CD14-positive monocyte (primary cell): Measurements from ENCODE around the gene MTSS2. TPM values are rescaled to one million over a fixed set of nuclear protein-coding genes. Genes with fewer than 3 reads are reported as not detected.

Experiments
- DNase-seq, 3 donors: peaks; one replicate each; pipeline ENCODE4 v3.0.0-alpha.2; 2011 to 2022
- H2AFZ ChIP-seq: 2 replicates; pipeline ENCODE4 v1.6.0; 2012; ENCODE audit warnings: mild to moderate bottlenecking, low read depth, low read length, inconsistent platforms; ENCODE audit not compliant: insufficient read depth, poor library complexity, severe bottlenecking
- H3K27ac ChIP-seq, 2 donors: 1 replicate in 1 of 2; 2 replicates in 1 of 2; pipeline ENCODE4 v1.5.1; 2012 to 2013; ENCODE audit warnings: low read length in 2 of 2, control low read depth in 1 of 2, inconsistent platforms in 1 of 2, low read depth in 1 of 2, mild to moderate bottlenecking in 1 of 2
- H3K27me3 ChIP-seq, 2 donors: one replicate each; pipeline versions ENCODE4 v1.6.0 to v1.6.1; 2011 to 2013; ENCODE audit warnings: low read length in 2 of 2; ENCODE audit not compliant: control insufficient read depth in 2 of 2, insufficient read depth in 2 of 2
- H3K36me3 ChIP-seq, 2 donors: replicated peaks in 1 of 2; 1 replicate in 1 of 2; 2 replicates in 1 of 2; pipeline versions ENCODE4 v1.5.1 to v1.6.1; 2012 to 2013; ENCODE audit warnings: low read length in 2 of 2, control low read depth in 1 of 2, inconsistent platforms in 1 of 2, mild to moderate bottlenecking in 1 of 2; ENCODE audit not compliant: insufficient read depth in 2 of 2, control insufficient read depth in 1 of 2
- H3K4me1 ChIP-seq, 2 donors: 1 replicate in 1 of 2; 2 replicates in 1 of 2; pipeline versions ENCODE4 v1.5.1 to v1.6.1; 2012 to 2013; ENCODE audit warnings: low read length in 2 of 2, control low read depth in 1 of 2, inconsistent platforms in 1 of 2, mild to moderate bottlenecking in 1 of 2, moderate library complexity in 1 of 2; ENCODE audit not compliant: insufficient read depth in 2 of 2, control insufficient read depth in 1 of 2
- H3K4me2 ChIP-seq: replicated peaks from 2 replicates; pipeline ENCODE3; 2012; ENCODE audit warnings: low read length, moderate library complexity, mild to moderate bottlenecking; ENCODE audit not compliant: poor library complexity, severe bottlenecking; ENCODE audit errors: extremely low read depth
- H3K4me3 ChIP-seq, 3 experiments: fragments of 200-600 bp in 1 of 3; sonication (generic) in 1 of 3; replicated peaks in 1 of 3; 1 replicate in 2 of 3; 2 replicates in 1 of 3; pipeline ENCODE4 v1.5.1; 2011 to 2013; ENCODE audit warnings: low read length in 3 of 3, mild to moderate bottlenecking in 3 of 3, control low read depth in 2 of 3, low read depth in 2 of 3, inconsistent platforms in 1 of 3, moderate library complexity in 1 of 3
- H3K79me2 ChIP-seq: 2 replicates; pipeline ENCODE4 v1.6.0; 2012; ENCODE audit warnings: mild to moderate bottlenecking, control low read depth, inconsistent platforms, low read length, moderate library complexity; ENCODE audit not compliant: insufficient read depth
- H3K9ac ChIP-seq: 2 replicates; pipeline ENCODE4 v1.6.0; 2017; ENCODE audit warnings: low read length, mild to moderate bottlenecking; ENCODE audit not compliant: insufficient read depth, poor library complexity, severe bottlenecking
- H3K9me3 ChIP-seq, 2 donors: replicated peaks in 1 of 2; 1 replicate in 1 of 2; 2 replicates in 1 of 2; pipeline versions ENCODE4 v1.5.1 to v1.6.1; 2012 to 2013; ENCODE audit warnings: low read length in 2 of 2, control low read depth in 1 of 2; ENCODE audit not compliant: control insufficient read depth in 1 of 2, insufficient read depth in 1 of 2
- H4K20me1 ChIP-seq: 2 replicates; pipeline ENCODE4 v1.6.0; 2012; ENCODE audit warnings: mild to moderate bottlenecking, low read length, control low read depth, moderate library complexity; ENCODE audit not compliant: insufficient read depth
- H3K27ac Mint-ChIP-seq, 7 donors: one replicate each; pipeline ENCODE4 v1.8.0; 2020; ENCODE audit warnings: mild to moderate bottlenecking in 7 of 7, mixed read lengths in 7 of 7, moderate library complexity in 6 of 7, inconsistent platforms in 2 of 7
- H3K27me3 Mint-ChIP-seq, 3 donors: one replicate each; pipeline ENCODE4 v1.8.0; 2021 to 2022; ENCODE audit warnings: low read depth in 3 of 3, mild to moderate bottlenecking in 3 of 3, mixed read lengths in 3 of 3, moderate library complexity in 3 of 3, inconsistent platforms in 1 of 3
- H3K36me3 Mint-ChIP-seq, 2 donors: one replicate each; pipeline ENCODE4 v1.8.0; 2020; ENCODE audit warnings: mixed read lengths in 2 of 2, inconsistent platforms in 1 of 2, mild to moderate bottlenecking in 1 of 2
- H3K4me1 Mint-ChIP-seq: one replicate; pipeline ENCODE4 v1.8.0; 2020; ENCODE audit warnings: mild to moderate bottlenecking, mixed read lengths
- H3K4me3 Mint-ChIP-seq, 2 donors: one replicate each; pipeline ENCODE4 v1.8.0; 2020; ENCODE audit warnings: mild to moderate bottlenecking in 2 of 2, mixed read lengths in 2 of 2, moderate library complexity in 1 of 2
- H3K9me3 Mint-ChIP-seq, 7 donors: one replicate each; pipeline ENCODE4 v1.8.0; 2020 to 2022; ENCODE audit warnings: mixed read lengths in 7 of 7, mild to moderate bottlenecking in 6 of 7, moderate library complexity in 6 of 7, inconsistent platforms in 2 of 7
- WGBS: methylation state at CpG from one replicate; pipeline ENCODE4 v1.1.5; 2013; ENCODE audit warnings: missing lambda C conversion rate; ENCODE audit not compliant: insufficient coverage; 5-methylcytosine and 5-hydroxymethylcytosine counted together
- intact Hi-C, 2 donors: fragments of 100-400 bp; cut with micrococcal nuclease; formaldehyde crosslinking; loops; one replicate each; pipeline versions ENCODE4 v1.15.0 to v1.15.1; 2023
- polyA plus RNA-seq, 3 donors: library from polyadenylated mRNA; depleted of rRNA in 1 of 3; unstranded in 2 of 3; stranded (reverse) in 1 of 3; fragments of 300-500 nt in 2 of 3; fragments of >200 nt in 1 of 3; fragmentation: Illumina TruSeq in 2 of 3; gene quantifications; 1 replicate in 2 of 3; 2 replicates in 1 of 3; pipeline ENCODE4 v1.2.3, GENCODE V29; 2012 to 2021
- TF ChIP-seq, protein P1 (sequence below): fragments of 200-600 bp; IDR thresholded peaks from one replicate; pipeline ENCODE4 v1.8.0; 2022; ENCODE audit warnings: antibody characterized with exemption, mild to moderate bottlenecking

Gene MTSS2
- polyA plus RNA-seq, 3 donors, result 1.5 TPM; not detected in 2

DNA sequence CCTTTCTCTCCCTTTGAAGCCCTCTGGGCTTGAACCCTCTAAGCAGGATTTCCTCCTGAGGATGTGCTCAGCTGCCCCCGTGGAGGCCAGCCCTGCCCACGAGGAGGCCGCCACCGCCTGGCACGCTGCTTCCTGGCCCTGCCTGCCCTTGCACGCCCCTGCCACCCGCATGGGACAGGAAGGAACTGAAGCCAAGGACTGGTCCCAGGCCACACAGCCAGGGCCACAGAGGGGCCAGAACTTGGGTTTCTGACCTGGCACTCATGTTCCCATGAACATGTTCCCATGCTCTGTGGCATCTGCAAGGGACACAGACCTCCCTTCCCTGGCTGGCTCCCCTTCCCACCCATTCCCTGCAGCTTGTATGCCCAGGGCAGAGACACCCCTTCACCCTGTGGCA, 24.1 kb upstream of the MTSS2 start:
- no peaks in the 10 kb centered on the region for H3K9me3 ChIP-seq
- no peak overlapping the region for H3K4me3 ChIP-seq
- no peak overlapping the region for H3K4me2 ChIP-seq
- no peak overlapping the region for H3K27ac ChIP-seq
- no peak for DNase-seq
- H3K4me3 Mint-ChIP-seq, result no peak overlapping the region
- H3K36me3 Mint-ChIP-seq, result peaks cover 42 to 55% of the 10 kb centered on the region in 2 donors
- H3K9me3 Mint-ChIP-seq, result no peaks in the 10 kb centered on the region
- no peak overlapping the region for H2AFZ ChIP-seq
- H3K27me3 ChIP-seq, result no peaks in the 10 kb centered on the region
- no peak overlapping the region for H3K27ac Mint-ChIP-seq
- H3K4me1 Mint-ChIP-seq, result no peaks in the 10 kb centered on the region
- H3K79me2 ChIP-seq, result no peaks in the 10 kb centered on the region
- no peaks in the 10 kb centered on the region for H3K4me1 ChIP-seq
- TF ChIP-seq, protein P1, sequence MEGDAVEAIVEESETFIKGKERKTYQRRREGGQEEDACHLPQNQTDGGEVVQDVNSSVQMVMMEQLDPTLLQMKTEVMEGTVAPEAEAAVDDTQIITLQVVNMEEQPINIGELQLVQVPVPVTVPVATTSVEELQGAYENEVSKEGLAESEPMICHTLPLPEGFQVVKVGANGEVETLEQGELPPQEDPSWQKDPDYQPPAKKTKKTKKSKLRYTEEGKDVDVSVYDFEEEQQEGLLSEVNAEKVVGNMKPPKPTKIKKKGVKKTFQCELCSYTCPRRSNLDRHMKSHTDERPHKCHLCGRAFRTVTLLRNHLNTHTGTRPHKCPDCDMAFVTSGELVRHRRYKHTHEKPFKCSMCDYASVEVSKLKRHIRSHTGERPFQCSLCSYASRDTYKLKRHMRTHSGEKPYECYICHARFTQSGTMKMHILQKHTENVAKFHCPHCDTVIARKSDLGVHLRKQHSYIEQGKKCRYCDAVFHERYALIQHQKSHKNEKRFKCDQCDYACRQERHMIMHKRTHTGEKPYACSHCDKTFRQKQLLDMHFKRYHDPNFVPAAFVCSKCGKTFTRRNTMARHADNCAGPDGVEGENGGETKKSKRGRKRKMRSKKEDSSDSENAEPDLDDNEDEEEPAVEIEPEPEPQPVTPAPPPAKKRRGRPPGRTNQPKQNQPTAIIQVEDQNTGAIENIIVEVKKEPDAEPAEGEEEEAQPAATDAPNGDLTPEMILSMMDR, result no peak
- H4K20me1 ChIP-seq, result peaks cover 3% of the 10 kb centered on the region
- WGBS, result 11% methylated on average over 7 of the region's 7 CpGs
- H3K27me3 Mint-ChIP-seq, result peaks cover 0 to 2% (median 0%) of the 10 kb centered on the region in 3 donors
- H3K9ac ChIP-seq, result no peak overlapping the region
- intact Hi-C loops, result no loop called here
- H3K36me3 ChIP-seq, result peaks cover 31 to 57% of the 10 kb centered on the region in 2 donors

DNA sequence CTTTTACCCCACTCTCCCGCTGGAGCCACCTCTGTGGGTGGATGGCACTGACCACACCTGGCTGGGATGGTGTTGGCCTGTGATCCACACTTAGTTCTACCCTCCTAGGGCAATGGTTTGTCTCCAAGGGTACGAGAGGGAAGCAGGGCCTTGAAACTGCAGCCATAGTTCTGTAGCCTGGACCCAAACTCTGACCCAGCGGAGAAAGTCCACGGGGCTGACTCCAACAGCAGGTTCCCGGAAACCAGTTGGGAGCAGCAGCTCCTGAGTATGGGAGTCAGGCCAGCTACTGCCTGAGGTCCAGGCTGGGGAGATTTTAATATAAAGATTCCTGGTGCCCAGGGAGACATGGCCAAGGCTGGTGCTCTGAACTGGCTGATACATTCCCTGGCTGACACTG, 23.6 kb upstream of the MTSS2 start:
- H3K27me3 ChIP-seq, result no peaks in the 10 kb centered on the region
- no peaks in the 10 kb centered on the region for H3K9me3 ChIP-seq
- no peaks in the 10 kb centered on the region for H3K9me3 Mint-ChIP-seq
- peaks cover 31 to 57% of the 10 kb centered on the region in 2 donors for H3K36me3 ChIP-seq
- intact Hi-C loops, result no loop called here
- no peak overlapping the region for H3K27ac ChIP-seq
- H3K9ac ChIP-seq, result no peak overlapping the region
- H3K4me1 Mint-ChIP-seq, result no peaks in the 10 kb centered on the region
- TF ChIP-seq, protein P1, result no peak
- H3K4me2 ChIP-seq, result no peak overlapping the region
- no peaks in the 10 kb centered on the region for H3K4me1 ChIP-seq
- peaks cover 0 to 2% (median 0%) of the 10 kb centered on the region in 3 donors for H3K27me3 Mint-ChIP-seq
- H3K36me3 Mint-ChIP-seq, result peaks cover 42 to 57% of the 10 kb centered on the region in 2 donors
- H3K4me3 ChIP-seq, result no peak overlapping the region
- no peak overlapping the region for H3K27ac Mint-ChIP-seq
- no peak overlapping the region for H2AFZ ChIP-seq
- H3K79me2 ChIP-seq, result no peaks in the 10 kb centered on the region
- no peak for DNase-seq
- H4K20me1 ChIP-seq, result peaks cover 4% of the 10 kb centered on the region
- H3K4me3 Mint-ChIP-seq, result no peak overlapping the region
- 100% methylated on average over 5 of the region's 5 CpGs for WGBS
